Bronchial epithelial cell (primary cell): ENCODE results near the gene GOLGA6A. TPM values are rescaled to one million over a fixed set of nuclear protein-coding genes. Genes with fewer than 3 reads are reported as not detected.

ENCODE experiments used
- DNase-seq: peaks from one replicate; pipeline ENCODE4 v3.0.0-alpha.2; 2010; ENCODE audit warnings: low read depth
- FAIRE-seq: peaks from 2 replicates; lab custom pipeline; 2011; peaks lifted over from hg19 to GRCh38; lab: Jason Lieb, UNC
- H3K27me3 ChIP-seq: 2 replicates; pipeline ENCODE4 v1.5.1; 2011; ENCODE audit warnings: low read length; ENCODE audit not compliant: control insufficient read depth, insufficient read depth
- H3K36me3 ChIP-seq: 2 replicates; pipeline ENCODE4 v1.5.1; 2011; ENCODE audit warnings: low read length; ENCODE audit not compliant: control insufficient read depth, insufficient read depth
- H3K4me3 ChIP-seq: 2 replicates; pipeline ENCODE4 v1.5.1; 2011; ENCODE audit warnings: mild to moderate bottlenecking, low read depth, low read length, control low read depth
- CTCF ChIP-seq: IDR thresholded peaks from 2 replicates; pipeline ENCODE4 v1.5.1; 2011; ENCODE audit warnings: mild to moderate bottlenecking, moderate library complexity, low read length, control low read depth, inconsistent platforms; ENCODE audit not compliant: insufficient read depth, severe bottlenecking
- total RNA-seq: library from RNA; depleted of rRNA; stranded (reverse); fragments of >200 nt; gene quantifications from 2 replicates; pipeline ENCODE4 v1.2.1, GENCODE V29; 2014

Gene GOLGA6A
- total RNA-seq, 1 donor from 2014 or later, result not detected

GRCh38 chr15:74036271-74037170 is 45.8 kb downstream of the GOLGA6A start:
- DNase-seq (peak; percentile 35), FAIRE-seq (no peak)
- Histone ChIP-seq H3K4me3 (no peak overlapping the region), H3K27me3 (no peaks in the 10 kb centered on the region), H3K36me3 (peaks cover 23% of the 10 kb centered on the region)
- TF ChIP-seq CTCF, result peak; percentile 71

GRCh38 chr15:74035121-74036017 is 47.0 kb downstream of the GOLGA6A start:
- DNase-seq (no peak), FAIRE-seq (no peak)
- Histone ChIP-seq H3K27me3 (no peaks in the 10 kb centered on the region), H3K4me3 (no peak overlapping the region), H3K36me3 (peaks cover 23% of the 10 kb centered on the region)
- TF ChIP-seq CTCF, result no peak

- no peak for TF ChIP-seq CTCF
- no peak for DNase-seq
- FAIRE-seq, result no peak
- Histone ChIP-seq H3K27me3 (no peaks in the 10 kb centered on the region), H3K36me3 (peaks cover 23% of the 10 kb centered on the region), H3K4me3 (no peak overlapping the region)
These were observed 48.1 kb downstream of the GOLGA6A start for GRCh38 chr15:74034206-74034755.

- no peak overlapping the region for H3K4me3 ChIP-seq
- no peaks in the 10 kb centered on the region for H3K27me3 ChIP-seq
- no peak for TF ChIP-seq CTCF
- FAIRE-seq (no peak), DNase-seq (no peak)
- H3K36me3 ChIP-seq, result peaks cover 23% of the 10 kb centered on the region
These were observed 49.5 kb downstream of the GOLGA6A start for GRCh38 chr15:74032606-74033561.

- DNase-seq (no peak), FAIRE-seq (no peak)
- no peak for TF ChIP-seq CTCF
- Histone ChIP-seq H3K36me3 (peaks cover 23% of the 10 kb centered on the region), H3K27me3 (no peaks in the 10 kb centered on the region), H3K4me3 (no peak overlapping the region)
These were observed 50.3 kb downstream of the GOLGA6A start for GRCh38 chr15:74032046-74032445.
